SK-N-SH treated with all-trans-retinoic acid at 6 μM for 48 hours (cell line): Measurements from ENCODE around the gene SSTR5.

Experiments used
- ATAC-seq: fragments of 200-7000 bp; cut with Tn5 transposase; 3 replicates; pipeline ENCODE4 v1.9.1; 2020; ENCODE audit warnings: mild to moderate bottlenecking, moderate library complexity
- ARNTL ChIP-seq: fragments of 450-650 bp; formaldehyde crosslinking; IDR thresholded peaks from 2 replicates; pipeline ENCODE4 v1.5.0; 2020; ENCODE audit warnings: low read depth, mild to moderate bottlenecking, moderate library complexity, borderline replicate concordance
- BACH2 ChIP-seq: fragments of 250-450 bp; sonication (Bioruptor Pico); IDR thresholded peaks from 2 replicates; pipeline ENCODE4 v1.9.0; 2021; ENCODE audit warnings: mild to moderate bottlenecking, borderline replicate concordance
- CSDC2 ChIP-seq: fragments of 250-450 bp; sonication (Bioruptor Pico); IDR thresholded peaks from 2 replicates; pipeline ENCODE4 v1.5.0; 2020; ENCODE audit warnings: mild to moderate bottlenecking, moderate library complexity
- ESRRG ChIP-seq: fragments of 250-450 bp; sonication (Bioruptor Pico); IDR thresholded peaks from 2 replicates; pipeline ENCODE4 v1.6.1; 2021; ENCODE audit warnings: mild to moderate bottlenecking
- ISL1 ChIP-seq: fragments of 250-450 bp; sonication (Bioruptor Pico); IDR thresholded peaks from 2 replicates; pipeline ENCODE4 v2.1.2; 2022; ENCODE audit warnings: mild to moderate bottlenecking, moderate library complexity
- OSR1 ChIP-seq: fragments of 250-450 bp; sonication (Bioruptor Pico); IDR thresholded peaks from 2 replicates; pipeline ENCODE4 v1.8.0; 2022; ENCODE audit warnings: moderate library complexity, mild to moderate bottlenecking, inconsistent platforms
- RARB ChIP-seq: fragments of 250-450 bp; sonication (Bioruptor Pico); IDR thresholded peaks from 2 replicates; pipeline ENCODE4 v1.8.0; 2021; ENCODE audit warnings: mild to moderate bottlenecking, moderate library complexity
- SNAI2 ChIP-seq: fragments of 250-450 bp; sonication (Bioruptor Pico); IDR thresholded peaks from 2 replicates; pipeline ENCODE4 v1.5.0; 2020; ENCODE audit warnings: mild to moderate bottlenecking, moderate library complexity
- TCF4 ChIP-seq: fragments of 250-450 bp; sonication (Bioruptor Pico); IDR thresholded peaks from 2 replicates; pipeline ENCODE4 v1.8.0; 2021; ENCODE audit warnings: mild to moderate bottlenecking, moderate library complexity, borderline replicate concordance
- TOX ChIP-seq: fragments of 250-450 bp; sonication (Bioruptor Pico); IDR thresholded peaks from 2 replicates; pipeline ENCODE4 v1.8.0; 2021; ENCODE audit warnings: mild to moderate bottlenecking, moderate library complexity, borderline replicate concordance
- ZC3H10 ChIP-seq: fragments of 250-450 bp; sonication (Bioruptor Pico); IDR thresholded peaks from 2 replicates; pipeline ENCODE4 v1.5.1; 2021; ENCODE audit warnings: mild to moderate bottlenecking, moderate library complexity
- ZFP3 ChIP-seq: fragments of 250-450 bp; sonication (Bioruptor Pico); IDR thresholded peaks from 2 replicates; pipeline ENCODE4 v1.5.0; 2020; ENCODE audit warnings: mild to moderate bottlenecking, moderate library complexity
- ZFP30 ChIP-seq: fragments of 450-650 bp; formaldehyde crosslinking; IDR thresholded peaks from 2 replicates; pipeline ENCODE4 v1.5.0; 2022; ENCODE audit warnings: mild to moderate bottlenecking, moderate library complexity
- ZNF565 ChIP-seq: fragments of 450-650 bp; formaldehyde crosslinking; conservative IDR thresholded peaks from 2 replicates; pipeline ENCODE4 v1.5.0; 2020; ENCODE audit warnings: low read depth, mild to moderate bottlenecking, moderate library complexity
- ZNF70 ChIP-seq: fragments of 450-650 bp; formaldehyde crosslinking; IDR thresholded peaks from 2 replicates; pipeline ENCODE4 v1.5.0; 2020; ENCODE audit warnings: mild to moderate bottlenecking, moderate library complexity
- ZNF8 ChIP-seq: fragments of 450-650 bp; formaldehyde crosslinking; IDR thresholded peaks from 2 replicates; pipeline ENCODE4 v1.5.0; 2020; ENCODE audit warnings: mild to moderate bottlenecking, moderate library complexity
- TF ChIP-seq, protein P1 (sequence below): fragments of 250-450 bp; sonication (Bioruptor Pico); IDR thresholded peaks from 2 replicates; pipeline ENCODE4 v1.5.0; 2020; ENCODE audit warnings: mild to moderate bottlenecking, moderate library complexity
- TF ChIP-seq, protein P2 (sequence below): fragments of 250-450 bp; sonication (Bioruptor Pico); IDR thresholded peaks from 2 replicates; pipeline ENCODE4 v1.5.1; 2020; ENCODE audit warnings: low read depth, mild to moderate bottlenecking, moderate library complexity
- TF ChIP-seq, protein P3 (sequence below): fragments of 250-450 bp; sonication (Bioruptor Pico); IDR thresholded peaks from 2 replicates; pipeline ENCODE4 v1.5.1; 2021; ENCODE audit warnings: mild to moderate bottlenecking, moderate library complexity
- TF ChIP-seq, protein P4 (sequence below): fragments of 250-450 bp; sonication (Bioruptor Pico); IDR thresholded peaks from 2 replicates; pipeline ENCODE4 v1.8.0; 2021; ENCODE audit warnings: low read depth, mild to moderate bottlenecking, moderate library complexity, borderline replicate concordance
- TF ChIP-seq, protein P5 (sequence below): fragments of 250-450 bp; sonication (Bioruptor Pico); IDR thresholded peaks from 2 replicates; pipeline ENCODE4 v1.8.0; 2020; ENCODE audit warnings: mild to moderate bottlenecking, moderate library complexity, borderline replicate concordance

SSTR5 gene

DNA sequence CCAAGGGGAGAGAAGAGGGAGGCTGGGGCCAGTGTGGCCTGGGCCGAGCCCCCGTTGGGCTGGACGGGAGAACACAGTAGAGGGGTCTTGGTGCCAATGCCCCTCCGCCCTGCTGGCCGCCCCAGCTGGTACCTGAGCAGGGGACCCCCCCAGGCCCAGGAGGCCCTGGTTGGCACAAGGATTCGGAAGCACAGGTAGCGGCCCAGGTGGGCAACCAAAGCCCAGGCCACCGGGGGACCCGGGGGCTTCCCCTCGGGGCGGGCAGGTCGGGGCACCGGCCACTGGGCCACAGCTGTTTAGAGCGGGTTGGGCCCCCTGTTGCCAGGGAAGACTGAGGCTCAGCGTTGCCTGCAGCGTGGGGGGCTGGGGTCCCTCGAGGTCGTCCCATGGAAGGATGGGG is 51.7 kb downstream of the SSTR5 start:
- TF ChIP-seq ZFP3 (CRISPR knock-in tag) (no peak), ZNF565 (no peak), ZNF8 (CRISPR knock-in tag) (no peak), ZFP30 (CRISPR knock-in tag) (no peak), CSDC2 (no peak), BACH2 (no peak), TOX (CRISPR knock-in tag) (no peak)
- TF ChIP-seq, protein P1, sequence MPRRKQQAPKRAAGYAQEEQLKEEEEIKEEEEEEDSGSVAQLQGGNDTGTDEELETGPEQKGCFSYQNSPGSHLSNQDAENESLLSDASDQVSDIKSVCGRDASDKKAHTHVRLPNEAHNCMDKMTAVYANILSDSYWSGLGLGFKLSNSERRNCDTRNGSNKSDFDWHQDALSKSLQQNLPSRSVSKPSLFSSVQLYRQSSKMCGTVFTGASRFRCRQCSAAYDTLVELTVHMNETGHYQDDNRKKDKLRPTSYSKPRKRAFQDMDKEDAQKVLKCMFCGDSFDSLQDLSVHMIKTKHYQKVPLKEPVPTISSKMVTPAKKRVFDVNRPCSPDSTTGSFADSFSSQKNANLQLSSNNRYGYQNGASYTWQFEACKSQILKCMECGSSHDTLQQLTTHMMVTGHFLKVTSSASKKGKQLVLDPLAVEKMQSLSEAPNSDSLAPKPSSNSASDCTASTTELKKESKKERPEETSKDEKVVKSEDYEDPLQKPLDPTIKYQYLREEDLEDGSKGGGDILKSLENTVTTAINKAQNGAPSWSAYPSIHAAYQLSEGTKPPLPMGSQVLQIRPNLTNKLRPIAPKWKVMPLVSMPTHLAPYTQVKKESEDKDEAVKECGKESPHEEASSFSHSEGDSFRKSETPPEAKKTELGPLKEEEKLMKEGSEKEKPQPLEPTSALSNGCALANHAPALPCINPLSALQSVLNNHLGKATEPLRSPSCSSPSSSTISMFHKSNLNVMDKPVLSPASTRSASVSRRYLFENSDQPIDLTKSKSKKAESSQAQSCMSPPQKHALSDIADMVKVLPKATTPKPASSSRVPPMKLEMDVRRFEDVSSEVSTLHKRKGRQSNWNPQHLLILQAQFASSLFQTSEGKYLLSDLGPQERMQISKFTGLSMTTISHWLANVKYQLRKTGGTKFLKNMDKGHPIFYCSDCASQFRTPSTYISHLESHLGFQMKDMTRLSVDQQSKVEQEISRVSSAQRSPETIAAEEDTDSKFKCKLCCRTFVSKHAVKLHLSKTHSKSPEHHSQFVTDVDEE (CRISPR knock-in tag) = no peak
- TF ChIP-seq, protein P2, sequence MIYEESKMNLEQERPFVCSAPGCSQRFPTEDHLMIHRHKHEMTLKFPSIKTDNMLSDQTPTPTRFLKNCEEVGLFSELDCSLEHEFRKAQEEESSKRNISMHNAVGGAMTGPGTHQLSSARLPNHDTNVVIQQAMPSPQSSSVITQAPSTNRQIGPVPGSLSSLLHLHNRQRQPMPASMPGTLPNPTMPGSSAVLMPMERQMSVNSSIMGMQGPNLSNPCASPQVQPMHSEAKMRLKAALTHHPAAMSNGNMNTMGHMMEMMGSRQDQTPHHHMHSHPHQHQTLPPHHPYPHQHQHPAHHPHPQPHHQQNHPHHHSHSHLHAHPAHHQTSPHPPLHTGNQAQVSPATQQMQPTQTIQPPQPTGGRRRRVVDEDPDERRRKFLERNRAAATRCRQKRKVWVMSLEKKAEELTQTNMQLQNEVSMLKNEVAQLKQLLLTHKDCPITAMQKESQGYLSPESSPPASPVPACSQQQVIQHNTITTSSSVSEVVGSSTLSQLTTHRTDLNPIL = no peak

DNA sequence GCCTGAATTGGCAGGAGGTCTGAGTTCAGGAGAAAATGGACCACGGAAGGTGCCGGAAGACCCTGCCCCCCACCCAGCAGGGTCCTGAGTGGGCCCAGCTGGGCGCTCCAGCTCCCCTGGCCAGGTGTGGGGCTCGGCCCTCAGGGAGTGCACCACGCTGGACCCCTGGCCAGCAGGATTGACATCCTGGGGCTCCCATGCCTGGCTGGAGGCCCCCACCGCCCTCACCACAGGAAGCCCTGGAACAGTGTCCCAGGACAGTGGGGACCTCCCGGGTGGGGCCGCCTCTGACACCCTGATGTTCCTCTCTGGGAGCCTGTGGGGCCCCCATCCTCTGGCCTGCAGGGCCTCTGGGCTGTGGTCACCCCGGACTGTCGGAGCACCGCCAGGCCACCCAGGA is 52.2 kb downstream of the SSTR5 start:
- ATAC-seq = no peak

More for the DNA sequence above, 51.7 kb downstream of the SSTR5 start:
- no peak for ATAC-seq

More for the DNA sequence above, 52.2 kb downstream of the SSTR5 start:
- TF ChIP-seq ZNF70 (CRISPR knock-in tag) = no peak
- TF ChIP-seq, protein P2 = no peak
- TF ChIP-seq SNAI2 (CRISPR knock-in tag) = no peak
- TF ChIP-seq ESRRG (CRISPR knock-in tag) = no peak
- no peak for TF ChIP-seq ZFP3 (CRISPR knock-in tag)
- no peak for TF ChIP-seq TCF4 (CRISPR knock-in tag)
- TF ChIP-seq ZNF8 (CRISPR knock-in tag) = no peak
- TF ChIP-seq ARNTL = no peak
- TF ChIP-seq ZC3H10 (CRISPR knock-in tag) = no peak
- TF ChIP-seq, protein P1 (CRISPR knock-in tag) = no peak
- no peak for TF ChIP-seq RARB (CRISPR knock-in tag)
- TF ChIP-seq ISL1 (CRISPR knock-in tag) = no peak
- no peak for TF ChIP-seq OSR1 (CRISPR knock-in tag)
- no peak for TF ChIP-seq CSDC2
- TF ChIP-seq, protein P3, sequence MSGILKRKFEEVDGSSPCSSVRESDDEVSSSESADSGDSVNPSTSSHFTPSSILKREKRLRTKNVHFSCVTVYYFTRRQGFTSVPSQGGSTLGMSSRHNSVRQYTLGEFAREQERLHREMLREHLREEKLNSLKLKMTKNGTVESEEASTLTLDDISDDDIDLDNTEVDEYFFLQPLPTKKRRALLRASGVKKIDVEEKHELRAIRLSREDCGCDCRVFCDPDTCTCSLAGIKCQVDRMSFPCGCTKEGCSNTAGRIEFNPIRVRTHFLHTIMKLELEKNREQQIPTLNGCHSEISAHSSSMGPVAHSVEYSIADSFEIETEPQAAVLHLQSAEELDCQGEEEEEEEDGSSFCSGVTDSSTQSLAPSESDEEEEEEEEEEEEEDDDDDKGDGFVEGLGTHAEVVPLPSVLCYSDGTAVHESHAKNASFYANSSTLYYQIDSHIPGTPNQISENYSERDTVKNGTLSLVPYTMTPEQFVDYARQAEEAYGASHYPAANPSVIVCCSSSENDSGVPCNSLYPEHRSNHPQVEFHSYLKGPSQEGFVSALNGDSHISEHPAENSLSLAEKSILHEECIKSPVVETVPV (CRISPR knock-in tag) = no peak
- TF ChIP-seq, protein P4, sequence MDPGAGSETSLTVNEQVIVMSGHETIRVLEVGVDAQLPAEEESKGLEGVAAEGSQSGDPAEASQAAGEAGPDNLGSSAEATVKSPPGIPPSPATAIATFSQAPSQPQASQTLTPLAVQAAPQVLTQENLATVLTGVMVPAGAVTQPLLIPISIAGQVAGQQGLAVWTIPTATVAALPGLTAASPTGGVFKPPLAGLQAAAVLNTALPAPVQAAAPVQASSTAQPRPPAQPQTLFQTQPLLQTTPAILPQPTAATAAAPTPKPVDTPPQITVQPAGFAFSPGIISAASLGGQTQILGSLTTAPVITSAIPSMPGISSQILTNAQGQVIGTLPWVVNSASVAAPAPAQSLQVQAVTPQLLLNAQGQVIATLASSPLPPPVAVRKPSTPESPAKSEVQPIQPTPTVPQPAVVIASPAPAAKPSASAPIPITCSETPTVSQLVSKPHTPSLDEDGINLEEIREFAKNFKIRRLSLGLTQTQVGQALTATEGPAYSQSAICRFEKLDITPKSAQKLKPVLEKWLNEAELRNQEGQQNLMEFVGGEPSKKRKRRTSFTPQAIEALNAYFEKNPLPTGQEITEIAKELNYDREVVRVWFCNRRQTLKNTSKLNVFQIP (CRISPR knock-in tag) = no peak
- TF ChIP-seq, protein P5, sequence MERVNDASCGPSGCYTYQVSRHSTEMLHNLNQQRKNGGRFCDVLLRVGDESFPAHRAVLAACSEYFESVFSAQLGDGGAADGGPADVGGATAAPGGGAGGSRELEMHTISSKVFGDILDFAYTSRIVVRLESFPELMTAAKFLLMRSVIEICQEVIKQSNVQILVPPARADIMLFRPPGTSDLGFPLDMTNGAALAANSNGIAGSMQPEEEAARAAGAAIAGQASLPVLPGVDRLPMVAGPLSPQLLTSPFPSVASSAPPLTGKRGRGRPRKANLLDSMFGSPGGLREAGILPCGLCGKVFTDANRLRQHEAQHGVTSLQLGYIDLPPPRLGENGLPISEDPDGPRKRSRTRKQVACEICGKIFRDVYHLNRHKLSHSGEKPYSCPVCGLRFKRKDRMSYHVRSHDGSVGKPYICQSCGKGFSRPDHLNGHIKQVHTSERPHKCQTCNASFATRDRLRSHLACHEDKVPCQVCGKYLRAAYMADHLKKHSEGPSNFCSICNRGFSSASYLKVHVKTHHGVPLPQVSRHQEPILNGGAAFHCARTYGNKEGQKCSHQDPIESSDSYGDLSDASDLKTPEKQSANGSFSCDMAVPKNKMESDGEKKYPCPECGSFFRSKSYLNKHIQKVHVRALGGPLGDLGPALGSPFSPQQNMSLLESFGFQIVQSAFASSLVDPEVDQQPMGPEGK = no peak
